Activated CD4-positive, alpha-beta T cell treated with anti-CD3 and anti-CD28 coated beads, Interleukin-2, Interleukin-4, amounts not matched to agents 100 ng/mL and 50 ng/mL, durations not matched to agents 16 hours and 8 hours (primary cell): ENCODE measurements around the gene DAB2.
"Not testable (repeated sequence)": the region's sequence is repeated elsewhere in the genome, so short reads cannot be mapped to it uniquely, and the experiment has no call there.

Source experiments
- DNase-seq: peaks from one replicate; pipeline ENCODE4 v3.0.0-alpha.2; 2020; ENCODE audit warnings: low spot score

The DAB2 gene

GRCh38 chr5:39340506-39340905 is 84.3 kb downstream of the DAB2 start:
- no peak for DNase-seq

DNA sequence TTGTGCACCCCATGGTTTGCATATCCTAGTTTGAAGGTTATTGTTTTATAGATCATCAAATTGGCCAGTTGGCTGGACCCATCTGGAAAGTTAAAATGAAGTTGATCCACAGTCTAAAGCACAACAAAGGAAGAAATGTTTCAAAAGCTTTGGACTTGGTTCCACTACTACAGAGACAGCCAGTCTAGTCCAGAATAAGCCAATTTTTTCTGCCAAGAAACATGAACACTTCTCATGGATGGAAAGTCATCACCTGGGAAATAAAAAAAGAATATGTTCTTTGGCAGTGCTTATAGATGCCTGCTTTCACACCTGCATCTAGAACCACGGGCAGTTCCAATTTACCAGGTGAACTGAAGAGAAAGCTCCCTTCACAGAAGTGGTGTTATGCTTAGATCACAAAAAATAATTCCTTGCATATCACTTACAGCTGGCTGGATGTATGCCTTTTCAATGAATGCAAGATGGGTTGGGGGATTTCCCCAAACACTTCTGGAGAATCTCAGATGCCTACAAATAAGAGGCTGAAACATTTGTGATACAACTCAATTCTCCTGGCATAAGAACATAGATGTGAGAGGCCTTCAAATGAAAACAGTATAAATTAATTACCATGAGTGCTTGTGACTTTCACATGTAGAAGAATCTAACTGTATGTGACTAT is 87.4 kb downstream of the DAB2 start:
- DNase-seq = no peak

GRCh38 chr5:39334296-39334695 is 90.5 kb downstream of the DAB2 start:
- not testable (repeated sequence) for DNase-seq

GRCh38 chr5:39333104-39333503 is 91.7 kb downstream of the DAB2 start:
- DNase-seq = no peak

GRCh38 chr5:39331861-39332381 is 92.9 kb downstream of the DAB2 start:
- no peak for DNase-seq

DNA sequence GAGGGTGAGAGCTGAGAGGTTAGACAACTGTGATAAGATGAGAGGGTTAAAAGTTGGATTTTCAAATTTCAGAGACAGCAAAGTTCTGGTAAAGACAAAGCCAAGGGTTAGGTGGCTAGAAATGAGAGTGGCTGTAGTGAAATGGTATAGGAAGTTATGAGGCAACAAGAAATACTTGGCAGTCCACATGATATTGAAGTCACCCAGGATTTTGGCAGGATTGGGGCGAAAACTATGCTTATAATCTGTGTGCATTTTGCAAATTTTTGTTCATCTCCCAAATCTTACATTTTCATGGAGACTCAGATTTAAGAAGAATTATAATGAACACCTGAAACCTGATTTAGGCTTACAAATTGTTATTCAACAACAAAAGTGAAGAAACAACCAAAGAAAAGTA is 96.0 kb downstream of the DAB2 start:
- DNase-seq = no peak

- DNase-seq = no peak
Measured at GRCh38 chr5:39323542-39323941, 101.2 kb downstream of the DAB2 start.
